DOHH2 (cell line): Measurements from ENCODE around the gene DNM1.

Experiments used
- H3F3A ChIP-seq: fragments of 200-600 bp; sonication (generic), shearing (Covaris generic); 2 replicates; pipeline ENCODE4 v1.6.0; 2016; ENCODE audit warnings: antibody characterized with exemption, mild to moderate bottlenecking; ENCODE audit not compliant: control insufficient read depth, insufficient read depth
- H3K27ac ChIP-seq: fragments of 200-600 bp; sonication (generic); 2 replicates; pipeline ENCODE4 v1.5.1; 2014; ENCODE audit warnings: low read depth, mild to moderate bottlenecking, low read length, moderate library complexity
- H3K27me3 ChIP-seq: fragments of 200-600 bp; sonication (generic); 2 replicates; pipeline ENCODE4 v1.6.1; 2014; ENCODE audit warnings: mild to moderate bottlenecking, low read length, mixed read lengths; ENCODE audit not compliant: control insufficient read depth
- H3K36me3 ChIP-seq: fragments of 200-600 bp; sonication (generic); 2 replicates; pipeline ENCODE4 v1.6.1; 2014; ENCODE audit warnings: mild to moderate bottlenecking, low read length, moderate library complexity, mixed read lengths; ENCODE audit not compliant: control insufficient read depth
- H3K4me1 ChIP-seq: fragments of 200-600 bp; sonication (generic); 2 replicates; pipeline ENCODE4 v1.6.1; 2014; ENCODE audit warnings: mild to moderate bottlenecking, low read length, mixed read lengths; ENCODE audit not compliant: control insufficient read depth
- H3K4me2 ChIP-seq: fragments of 200-600 bp; sonication (generic); 2 replicates; pipeline ENCODE4 v1.6.0; 2014; ENCODE audit warnings: mild to moderate bottlenecking, low read length, moderate library complexity
- H3K4me3 ChIP-seq: fragments of 200-600 bp; sonication (generic); 2 replicates; pipeline ENCODE4 v1.5.1; 2014; ENCODE audit warnings: mild to moderate bottlenecking, low read length, mixed read lengths
- H3K79me2 ChIP-seq: fragments of 200-600 bp; sonication (generic); 2 replicates; pipeline ENCODE4 v1.6.1; 2014; ENCODE audit warnings: mild to moderate bottlenecking, low read length, mixed read lengths; ENCODE audit not compliant: control insufficient read depth
- H3K9me2 ChIP-seq: fragments of 200-600 bp; sonication (generic); replicated peaks from 2 replicates; pipeline ENCODE4 v1.6.1; 2014; ENCODE audit warnings: mild to moderate bottlenecking, low read length, mixed read lengths; ENCODE audit not compliant: control insufficient read depth
- H3K9me3 ChIP-seq: fragments of 200-600 bp; sonication (generic); 2 replicates; pipeline ENCODE4 v1.6.1; 2014; ENCODE audit warnings: antibody characterized with exemption, low read length, mixed read lengths; ENCODE audit not compliant: control insufficient read depth, insufficient read depth
- H4K20me1 ChIP-seq: fragments of 200-600 bp; sonication (generic); 2 replicates; pipeline ENCODE4 v1.6.0; 2014; ENCODE audit warnings: low read depth, mild to moderate bottlenecking, antibody characterized with exemption, low read length, moderate library complexity; ENCODE audit not compliant: control insufficient read depth, insufficient read depth
- EZH2phosphoT487 ChIP-seq: fragments of 200-600 bp; sonication (generic); IDR thresholded peaks from 2 replicates; pipeline ENCODE4 v1.6.1; 2017; ENCODE audit warnings: borderline replicate concordance, mild to moderate bottlenecking, antibody characterized with exemption, low read length, moderate library complexity, mixed read lengths
- TF ChIP-seq, protein P1 (sequence below): fragments of 200-600 bp; sonication (generic); IDR thresholded peaks from one replicate; pipeline ENCODE4 v1.5.1; 2014; ENCODE audit warnings: antibody characterized with exemption, mild to moderate bottlenecking, low read depth, low read length; ENCODE audit not compliant: poor library complexity, severe bottlenecking

The DNM1 gene

DNA sequence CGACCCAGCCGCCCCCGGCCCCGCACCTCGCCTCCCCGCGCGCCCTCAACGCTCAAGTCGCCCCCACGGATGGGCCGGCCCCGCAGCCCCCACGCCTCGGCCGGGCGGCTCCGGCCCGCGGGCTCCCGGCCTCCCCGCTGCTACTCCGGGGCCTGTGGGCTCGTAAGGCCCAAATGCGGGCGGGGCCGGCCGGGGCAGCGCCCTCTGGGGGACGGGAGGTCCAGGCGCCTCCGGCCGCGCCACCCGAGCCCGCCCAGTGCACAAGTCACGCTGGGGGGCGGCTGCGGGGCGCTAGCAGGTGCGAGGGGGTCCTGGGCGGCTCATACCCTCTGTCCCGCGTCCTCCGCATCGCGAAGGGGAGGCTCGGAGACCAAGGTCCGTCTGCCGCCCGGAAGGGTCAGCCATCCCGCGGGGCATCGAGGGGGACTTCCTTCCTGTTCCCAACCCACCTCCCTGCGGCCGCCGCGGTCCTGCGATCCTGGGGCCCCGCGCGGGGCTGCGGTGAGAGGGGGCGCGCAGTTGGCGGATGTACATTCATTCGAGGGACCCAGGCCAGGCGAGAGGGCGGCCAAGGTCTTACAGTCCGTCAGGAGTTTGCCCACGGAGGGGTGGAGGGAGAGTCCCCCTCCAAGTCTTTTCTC is 11.7 kb upstream of the DNM1 start, which contains the start of gene CIZ1:
TSS of gene CIZ1 (minus strand) at position 167 of the 641 bp plus-strand sequence. CDS start 715 bp downstream, outside the sequence.
- Histone ChIP-seq H3K36me3 (peaks cover 23% of the 10 kb centered on the region), H3K4me3 (peak within 1 kb of the TSS; percentile 86), H3K9me3 (no peaks in the 10 kb centered on the region), H3K4me1 (peaks cover 10% of the 10 kb centered on the region), H3K79me2 (peaks cover 17% of the 10 kb centered on the region), H3K27ac (peak within 1 kb of the TSS; percentile 51), H3K4me2 (peak within 1 kb of the TSS; percentile 94), H3K9me2 (no peaks in the 10 kb centered on the region), H3F3A (peaks cover 3% of the 10 kb centered on the region), H4K20me1 (no peaks in the 10 kb centered on the region), H3K27me3 (no peaks in the 10 kb centered on the region)
- TF ChIP-seq, protein P1, sequence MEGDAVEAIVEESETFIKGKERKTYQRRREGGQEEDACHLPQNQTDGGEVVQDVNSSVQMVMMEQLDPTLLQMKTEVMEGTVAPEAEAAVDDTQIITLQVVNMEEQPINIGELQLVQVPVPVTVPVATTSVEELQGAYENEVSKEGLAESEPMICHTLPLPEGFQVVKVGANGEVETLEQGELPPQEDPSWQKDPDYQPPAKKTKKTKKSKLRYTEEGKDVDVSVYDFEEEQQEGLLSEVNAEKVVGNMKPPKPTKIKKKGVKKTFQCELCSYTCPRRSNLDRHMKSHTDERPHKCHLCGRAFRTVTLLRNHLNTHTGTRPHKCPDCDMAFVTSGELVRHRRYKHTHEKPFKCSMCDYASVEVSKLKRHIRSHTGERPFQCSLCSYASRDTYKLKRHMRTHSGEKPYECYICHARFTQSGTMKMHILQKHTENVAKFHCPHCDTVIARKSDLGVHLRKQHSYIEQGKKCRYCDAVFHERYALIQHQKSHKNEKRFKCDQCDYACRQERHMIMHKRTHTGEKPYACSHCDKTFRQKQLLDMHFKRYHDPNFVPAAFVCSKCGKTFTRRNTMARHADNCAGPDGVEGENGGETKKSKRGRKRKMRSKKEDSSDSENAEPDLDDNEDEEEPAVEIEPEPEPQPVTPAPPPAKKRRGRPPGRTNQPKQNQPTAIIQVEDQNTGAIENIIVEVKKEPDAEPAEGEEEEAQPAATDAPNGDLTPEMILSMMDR, result peak; percentile 77
- no peak for TF ChIP-seq EZH2phosphoT487

DNA sequence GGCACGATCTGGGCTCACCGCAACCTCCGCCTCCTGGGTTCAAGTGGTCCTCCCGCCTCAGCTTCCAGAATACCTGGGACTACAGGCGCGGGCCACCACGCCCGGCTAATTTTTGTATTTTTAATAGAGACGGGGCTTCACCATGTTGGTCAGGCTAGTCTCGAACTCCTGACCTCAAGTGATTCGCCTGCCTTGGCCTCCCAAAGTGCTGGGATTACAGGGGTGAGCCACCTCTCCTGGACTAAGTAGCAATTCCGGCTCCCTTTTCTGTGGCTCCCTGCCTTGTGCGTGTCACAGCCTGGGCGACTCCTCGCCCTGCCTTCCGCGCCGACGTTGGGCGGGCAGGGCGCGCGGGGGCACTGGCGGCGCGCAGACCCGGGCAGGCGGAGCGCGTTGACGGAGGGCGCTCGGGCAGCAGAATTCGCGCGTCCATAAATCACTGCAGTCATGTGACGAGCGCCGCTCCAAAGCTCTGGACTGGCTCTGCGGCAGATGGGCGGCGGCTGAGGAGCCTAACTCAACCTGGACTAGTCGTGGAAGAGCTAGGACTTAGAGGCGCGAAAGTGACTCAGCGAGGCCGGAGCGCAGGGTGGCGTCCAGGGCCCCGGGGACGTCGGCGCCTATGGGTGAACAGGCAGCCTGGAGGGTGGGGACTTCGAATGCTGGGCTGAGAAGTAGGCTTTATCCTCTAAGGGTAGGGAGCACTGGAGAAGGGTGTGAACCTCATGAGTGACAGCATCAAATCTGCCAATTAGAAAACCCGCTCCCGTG is 10.4 kb upstream of the DNM1 start:
- peaks cover 15% of the 10 kb centered on the region for H3K79me2 ChIP-seq
- peaks cover 10% of the 10 kb centered on the region for H3K4me1 ChIP-seq
- peak overlapping the region; percentile 94; the same call in 1 of the 2 replicates for H3K4me2 ChIP-seq
- H3K36me3 ChIP-seq, result peaks cover 18% of the 10 kb centered on the region
- H3K27ac ChIP-seq, result no peak overlapping the region
- TF ChIP-seq EZH2phosphoT487, result no peak
- TF ChIP-seq, protein P1, result peak; percentile 56
- peak overlapping the region; percentile 86 for H3K4me3 ChIP-seq
- no peaks in the 10 kb centered on the region for H3K9me2 ChIP-seq
- H4K20me1 ChIP-seq, result no peaks in the 10 kb centered on the region
- no peaks in the 10 kb centered on the region for H3K27me3 ChIP-seq
- H3F3A ChIP-seq, result peaks cover 3% of the 10 kb centered on the region
- H3K9me3 ChIP-seq, result no peaks in the 10 kb centered on the region

- no peak overlapping the region for H3K4me3 ChIP-seq
- no peak overlapping the region for H3K27ac ChIP-seq
- H4K20me1 ChIP-seq, result no peaks in the 10 kb centered on the region
- no peak overlapping the region for H3K4me2 ChIP-seq
- peaks cover 11% of the 10 kb centered on the region for H3K36me3 ChIP-seq
- no peaks in the 10 kb centered on the region for H3K9me2 ChIP-seq
- H3F3A ChIP-seq, result peaks cover 3% of the 10 kb centered on the region; the same call in 1 of the 2 replicates
- no peaks in the 10 kb centered on the region for H3K9me3 ChIP-seq
- TF ChIP-seq, protein P1, result no peak
- TF ChIP-seq EZH2phosphoT487, result no peak
- H3K79me2 ChIP-seq, result peaks cover 15% of the 10 kb centered on the region
- H3K27me3 ChIP-seq, result no peaks in the 10 kb centered on the region
- peaks cover 10% of the 10 kb centered on the region for H3K4me1 ChIP-seq
Observed at GRCh38 chr9:128193469-128194096, 9.6 kb upstream of the DNM1 start.
